C4-2B (cell line): ENCODE measurements around the gene CATSPER1.

Experiments
- ZFX ChIP-seq: fragments of 450-650 bp; IDR thresholded peaks from 2 replicates; pipeline ENCODE4 v1.6.1; 2017
- TF ChIP-seq, protein P1 (sequence below): fragments of 450-650 bp; conservative IDR thresholded peaks from 2 replicates; pipeline ENCODE4 v1.5.1; 2017; ENCODE audit warnings: mild to moderate bottlenecking

GRCh38 chr11:65968600-65969482, 57.4 kb downstream of the CATSPER1 start:
- TF ChIP-seq, protein P1, sequence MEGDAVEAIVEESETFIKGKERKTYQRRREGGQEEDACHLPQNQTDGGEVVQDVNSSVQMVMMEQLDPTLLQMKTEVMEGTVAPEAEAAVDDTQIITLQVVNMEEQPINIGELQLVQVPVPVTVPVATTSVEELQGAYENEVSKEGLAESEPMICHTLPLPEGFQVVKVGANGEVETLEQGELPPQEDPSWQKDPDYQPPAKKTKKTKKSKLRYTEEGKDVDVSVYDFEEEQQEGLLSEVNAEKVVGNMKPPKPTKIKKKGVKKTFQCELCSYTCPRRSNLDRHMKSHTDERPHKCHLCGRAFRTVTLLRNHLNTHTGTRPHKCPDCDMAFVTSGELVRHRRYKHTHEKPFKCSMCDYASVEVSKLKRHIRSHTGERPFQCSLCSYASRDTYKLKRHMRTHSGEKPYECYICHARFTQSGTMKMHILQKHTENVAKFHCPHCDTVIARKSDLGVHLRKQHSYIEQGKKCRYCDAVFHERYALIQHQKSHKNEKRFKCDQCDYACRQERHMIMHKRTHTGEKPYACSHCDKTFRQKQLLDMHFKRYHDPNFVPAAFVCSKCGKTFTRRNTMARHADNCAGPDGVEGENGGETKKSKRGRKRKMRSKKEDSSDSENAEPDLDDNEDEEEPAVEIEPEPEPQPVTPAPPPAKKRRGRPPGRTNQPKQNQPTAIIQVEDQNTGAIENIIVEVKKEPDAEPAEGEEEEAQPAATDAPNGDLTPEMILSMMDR: no peak
- no peak for TF ChIP-seq ZFX
